ENCODE results near the gene KLHL29. TPM values are rescaled to one million over a fixed set of nuclear protein-coding genes. Genes with fewer than 3 reads are reported as not detected.

KLHL29 gene
- total RNA-seq, 6 experiments from 2014 or later, result 1.2 to 10.2 (median 6.4) TPM

- Histone ChIP-seq H3K9me3 (no peaks in the 10 kb centered on the region), H3K4me3 (no peak overlapping the region), H3K27me3 (no peaks in the 10 kb centered on the region), H3K4me1 (no peaks in the 10 kb centered on the region), H3K27ac (no peak overlapping the region), H3K36me3 (no peaks in the 10 kb centered on the region)
- intact Hi-C loops (cut with DNase I), result no loop called here
- TF ChIP-seq POLR2A (IDR thresholded peaks at IDR 0.05) (no peak), CTCF (IDR thresholded peaks at IDR 0.05) (no peak)
- 48% methylated on average over 7 of the region's 16 CpGs for WGBS (ENCODE audit: insufficient coverage, low coverage, low lambda C conversion rate, missing lambda C conversion rate)
- ATAC-seq, result no peak
- no peak for DNase-seq
Observed at GRCh38 chr2:23549821-23550530, 165.0 kb downstream of the KLHL29 start.

- Histone ChIP-seq H3K27me3 (no peaks in the 10 kb centered on the region), H3K27ac (no peak overlapping the region), H3K4me3 (no peak overlapping the region), H3K9me3 (no peaks in the 10 kb centered on the region), H3K4me1 (no peaks in the 10 kb centered on the region), H3K36me3 (no peaks in the 10 kb centered on the region)
- WGBS (ENCODE audit: insufficient coverage, low coverage, low lambda C conversion rate, missing lambda C conversion rate), result 47% methylated on average over 5 of the region's 7 CpGs
- TF ChIP-seq CTCF (IDR thresholded peaks at IDR 0.05), result no peak
- TF ChIP-seq POLR2A (IDR thresholded peaks at IDR 0.05), result no peak
- no peak for ATAC-seq
- no peak for DNase-seq
- intact Hi-C loops (cut with DNase I), result no loop called here
Observed at GRCh38 chr2:23550553-23550952, 165.6 kb downstream of the KLHL29 start.

GRCh38 chr2:23551875-23552274 is 166.9 kb downstream of the KLHL29 start:
- no peaks in the 10 kb centered on the region for H3K4me1 ChIP-seq
- TF ChIP-seq CTCF (IDR thresholded peaks at IDR 0.05), result no peak
- TF ChIP-seq POLR2A (IDR thresholded peaks at IDR 0.05), result no peak
- H3K9me3 ChIP-seq, result no peaks in the 10 kb centered on the region
- DNase-seq (no peak), ATAC-seq (no peak)
- intact Hi-C loops (cut with DNase I), result no loop called here
- no peaks in the 10 kb centered on the region for H3K36me3 ChIP-seq
- H3K27me3 ChIP-seq, result no peaks in the 10 kb centered on the region
- H3K27ac ChIP-seq, result no peak overlapping the region
- WGBS (ENCODE audit: insufficient coverage, low coverage, low lambda C conversion rate, missing lambda C conversion rate), result 80% methylated on average over 1 of the region's 5 CpGs
- H3K4me3 ChIP-seq, result no peak overlapping the region

- Histone ChIP-seq H3K9me3 (no peaks in the 10 kb centered on the region), H3K4me3 (no peak overlapping the region), H3K27me3 (no peaks in the 10 kb centered on the region), H3K36me3 (no peaks in the 10 kb centered on the region), H3K27ac (no peak overlapping the region), H3K4me1 (no peaks in the 10 kb centered on the region)
- no peak for ATAC-seq
- TF ChIP-seq CTCF (IDR thresholded peaks at IDR 0.05), result no peak
- TF ChIP-seq POLR2A (IDR thresholded peaks at IDR 0.05), result no peak
- DNase-seq, result no peak
- intact Hi-C loops (cut with DNase I), result no loop called here
- WGBS (ENCODE audit: insufficient coverage, low coverage, low lambda C conversion rate, missing lambda C conversion rate), result 92% methylated on average over 7 of the region's 10 CpGs
Observed at GRCh38 chr2:23553561-23553960, 168.6 kb downstream of the KLHL29 start.
